SW 1271 (cell line): ENCODE measurements around the gene SLC35D1.
"Not testable (repeated sequence)": the region's sequence is repeated elsewhere in the genome, so short reads cannot be mapped to it uniquely, and the experiment has no call there.

Source experiments
- DNase-seq, 2 experiments: peaks; one replicate each; lab custom pipeline; 2025; lab: John Stamatoyannopoulos, UW

SLC35D1 gene

GRCh38 chr1:66985835-66986234 is 68.1 kb downstream of the SLC35D1 start:
- DNase-seq: no peak

GRCh38 chr1:66984491-66984890 is 69.5 kb downstream of the SLC35D1 start:
- no peak for DNase-seq

- DNase-seq: no peak
Observed at GRCh38 chr1:66982561-66983260, 71.2 kb downstream of the SLC35D1 start.

DNA sequence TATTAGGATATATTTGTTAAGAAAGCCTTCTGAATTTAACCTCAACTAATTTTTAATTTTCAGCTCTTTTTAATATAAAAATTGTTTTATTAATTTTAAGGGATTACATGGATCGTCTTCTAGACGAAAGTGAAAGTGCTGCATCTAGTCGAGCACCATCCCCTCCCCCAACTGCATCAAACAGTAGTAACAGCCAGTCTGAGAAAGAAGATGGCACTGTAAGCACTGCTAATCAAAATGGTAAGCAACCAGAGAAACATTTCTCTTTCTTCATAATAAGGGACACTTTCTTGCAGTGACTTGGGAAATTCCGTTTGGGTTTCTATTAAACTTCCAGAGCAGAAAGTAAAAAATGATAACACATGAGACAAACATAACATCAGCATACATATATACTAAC is 72.3 kb downstream of the SLC35D1 start:
- DNase-seq: no peak

DNA sequence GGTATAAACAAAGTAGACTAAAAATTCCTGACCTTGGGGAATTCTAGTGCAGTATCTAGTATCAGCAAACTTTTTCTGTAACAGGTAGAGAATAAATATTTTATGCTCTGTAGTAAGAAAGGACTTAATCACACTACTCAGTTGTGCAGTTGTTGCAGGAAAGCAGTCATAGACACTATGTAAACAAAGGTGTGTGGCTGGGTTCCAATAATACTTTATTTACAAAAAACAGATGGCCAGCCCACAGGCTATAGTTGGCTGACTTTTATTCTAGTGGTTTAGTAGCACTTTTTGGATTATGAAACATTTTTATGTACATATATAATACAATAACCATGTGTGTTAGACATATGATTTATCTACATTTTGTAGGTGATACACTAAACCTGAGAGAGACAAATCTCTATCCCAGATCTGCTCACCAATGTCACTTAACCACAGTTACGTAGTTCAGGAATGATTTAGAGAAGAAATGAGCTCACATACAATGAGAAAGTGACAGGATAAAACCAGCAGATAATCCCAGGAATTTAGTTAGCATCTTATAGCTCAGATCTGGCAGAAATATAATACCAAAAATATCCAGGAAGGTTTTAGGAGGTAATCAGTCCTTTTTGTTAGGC is 73.1 kb downstream of the SLC35D1 start:
- no peak for DNase-seq

GRCh38 chr1:66979621-66980020 is 74.3 kb downstream of the SLC35D1 start:
- DNase-seq: not testable (repeated sequence)

DNA sequence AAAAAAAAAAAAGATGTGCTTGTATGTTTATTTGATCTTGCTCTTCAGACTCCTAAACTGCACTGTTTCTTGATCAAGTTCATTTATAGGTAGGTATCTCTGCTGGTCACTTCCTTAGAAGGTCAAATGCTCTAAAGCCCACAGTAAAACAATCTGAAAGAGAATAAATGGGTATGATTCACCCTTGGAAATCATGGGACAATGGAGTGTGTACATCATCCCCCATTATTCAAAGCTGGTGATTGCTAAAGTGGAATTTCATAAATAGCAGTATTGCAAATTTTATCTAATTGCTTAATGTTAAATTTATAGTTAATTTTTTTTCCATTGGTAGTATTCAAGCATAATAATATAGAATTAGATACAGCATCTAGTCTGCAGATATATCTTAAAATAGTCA is 75.7 kb downstream of the SLC35D1 start:
- no peak for DNase-seq

DNA sequence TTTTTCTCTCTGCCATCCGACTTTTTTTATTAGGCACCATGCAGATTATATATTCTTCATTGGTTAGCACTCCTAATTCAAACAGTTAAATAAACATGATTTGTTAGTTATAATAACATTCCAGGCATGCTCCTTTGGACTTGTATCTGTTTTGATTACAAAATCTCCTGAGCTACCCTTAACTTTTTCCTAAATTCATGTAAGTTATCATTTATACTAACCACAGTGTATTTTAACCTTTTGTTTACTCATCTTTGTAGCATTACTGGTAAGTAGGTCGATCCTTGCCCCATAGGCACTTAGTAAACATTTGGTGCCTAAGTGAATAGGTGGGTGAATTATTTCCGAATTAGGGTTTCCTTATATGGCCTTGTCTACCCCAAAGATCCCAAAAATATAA is 85.4 kb downstream of the SLC35D1 start:
- no peak for DNase-seq

DNA sequence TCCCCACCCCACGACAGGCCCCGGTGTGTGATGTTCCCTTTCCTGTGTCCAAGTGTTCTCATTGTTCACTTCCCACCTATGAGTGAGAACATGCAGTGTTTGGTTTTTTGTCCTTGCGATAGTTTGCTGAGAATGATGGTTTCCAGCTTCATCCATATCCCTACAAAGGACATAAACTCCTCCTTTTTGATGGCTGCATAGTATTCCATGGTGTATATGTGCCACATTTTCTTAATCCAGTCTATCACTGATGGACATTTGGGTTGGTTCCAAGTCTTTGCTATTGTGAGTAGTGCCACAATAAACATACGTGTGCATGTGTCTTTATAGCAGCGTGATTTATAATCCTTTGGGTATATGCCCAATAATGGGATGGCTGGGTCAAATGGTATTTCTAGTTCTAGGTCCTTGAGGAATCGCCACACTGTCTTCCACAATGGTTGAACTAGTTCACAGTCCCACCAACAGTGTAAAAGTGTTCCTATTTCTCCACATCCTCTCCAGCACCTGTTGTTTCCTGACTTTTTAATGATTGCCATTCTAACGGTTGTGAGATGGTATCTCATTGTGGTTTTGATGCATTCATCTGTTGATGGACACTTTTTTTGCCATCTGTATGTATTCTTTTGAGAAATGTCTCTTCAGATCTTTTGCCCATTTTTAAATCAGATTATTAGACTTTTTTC is 87.6 kb downstream of the SLC35D1 start:
- DNase-seq: not testable (repeated sequence)

GRCh38 chr1:66957938-66958337 is 96.0 kb downstream of the SLC35D1 start:
- no peak for DNase-seq

DNA sequence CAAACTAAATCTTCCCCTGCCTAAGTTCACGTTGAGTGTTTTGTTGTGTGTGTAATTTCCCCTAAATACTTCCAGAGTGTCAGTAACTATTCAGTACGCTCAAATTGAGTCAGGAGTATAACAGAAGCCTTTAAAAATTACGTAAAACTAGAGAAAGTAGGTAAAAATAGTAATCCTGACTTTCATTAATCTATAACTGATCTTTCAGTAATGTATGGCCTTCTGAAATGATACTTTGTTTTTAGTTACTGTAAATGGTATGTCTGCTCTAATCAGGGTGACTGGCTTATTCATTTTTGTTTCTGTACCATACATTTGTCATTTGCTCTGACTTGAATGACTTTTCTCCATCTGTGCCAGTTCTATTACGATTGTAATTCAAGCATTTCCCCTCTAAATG is 99.7 kb downstream of the SLC35D1 start:
- DNase-seq: no peak

DNA sequence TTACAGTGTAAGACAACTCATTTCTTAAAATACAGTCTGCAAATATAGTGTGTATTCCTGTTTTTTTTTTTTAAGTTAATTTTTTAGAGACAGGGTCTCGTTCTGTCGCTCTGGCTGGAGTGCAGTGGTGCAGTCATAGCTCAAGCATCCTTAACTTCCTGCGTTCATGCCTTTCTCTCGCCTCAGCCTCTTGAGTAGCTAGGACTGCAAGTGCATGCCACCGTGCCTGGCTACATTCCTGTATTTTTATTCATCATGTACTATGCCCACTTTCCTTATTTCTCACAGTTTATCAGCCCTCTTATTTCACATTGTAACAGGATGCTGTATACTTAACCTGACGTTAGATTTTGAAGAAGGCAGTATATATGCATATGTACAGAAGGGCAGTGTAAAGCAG is 102.4 kb downstream of the SLC35D1 start:
- DNase-seq: peak; percentile 58 to 76
